ENCODE measurements around the gene PPFIA4. TPM values are rescaled to one million over a fixed set of nuclear protein-coding genes. Genes with fewer than 3 reads are reported as not detected.

PPFIA4 gene
- total and polyA plus RNA-seq, 2 donors (not counting 3 experiments of a cell fraction or from before 2014, with no cell fraction given): 0.17 to 0.22 TPM

DNA sequence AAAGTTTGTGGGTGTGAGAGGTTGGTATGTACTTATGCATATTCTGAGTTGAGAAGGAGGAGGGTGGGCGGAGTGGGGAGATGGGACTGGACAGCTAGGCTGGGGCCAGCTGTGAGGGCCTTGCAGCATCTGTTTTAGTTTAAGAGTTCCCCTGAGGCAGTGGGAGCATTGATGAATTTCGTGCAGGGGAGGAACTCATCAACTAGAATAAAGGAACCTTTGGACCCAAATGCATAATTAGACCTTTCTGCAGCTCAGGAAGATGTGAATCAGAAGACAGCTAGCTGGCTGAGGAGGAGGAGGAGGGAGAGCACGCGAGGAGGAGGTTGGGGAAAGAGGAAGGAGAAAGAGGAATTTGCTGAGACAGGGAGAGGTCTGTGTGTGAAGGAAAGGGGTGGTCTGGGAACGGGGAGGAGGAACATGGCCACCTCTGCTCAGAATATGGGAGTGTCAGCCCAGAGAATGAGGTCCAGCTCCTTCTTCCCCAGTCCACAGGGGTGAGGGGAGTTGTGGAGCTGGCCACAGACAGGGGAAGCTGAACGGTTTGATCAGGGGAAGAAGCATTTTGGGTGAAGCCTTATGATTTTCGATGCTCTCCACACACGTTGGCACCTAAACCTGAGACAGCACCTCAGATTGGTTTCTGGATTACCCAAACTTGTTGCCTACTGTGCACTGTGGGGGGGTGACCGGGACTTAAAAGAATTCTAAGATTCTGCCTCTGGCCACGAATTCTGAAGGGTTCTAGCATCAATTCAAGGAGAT is 31.8 kb downstream of the PPFIA4 start:
- H3K27me3 ChIP-seq (ENCODE audit: control insufficient read depth in 2 of 2, insufficient read depth in 2 of 2, low read length in 2 of 2): peaks cover 0 to 5% of the 10 kb centered on the region in 2 experiments
- no peaks in the 10 kb centered on the region for H3K79me2 ChIP-seq (ENCODE audit: control insufficient read depth, insufficient read depth, low read length)
- H3K27ac ChIP-seq (ENCODE audit: insufficient read depth, low read depth, low read length): no peak overlapping the region
- H3K36me3 ChIP-seq (ENCODE audit: control insufficient read depth in 2 of 2, extremely low read depth in 1 of 2, insufficient read depth in 2 of 2, low read length in 2 of 2): no peaks in the 10 kb centered on the region
- no peaks in the 10 kb centered on the region for H3K9me1 ChIP-seq (replicated peaks; ENCODE audit: control insufficient read depth, extremely low read depth, insufficient read depth, low read length)
- intact Hi-C loops (cut with micrococcal nuclease) (no loop called here), dilution Hi-C loops (cut with MboI; ENCODE audit: extremely low pct_ligation_motif_present, low sequenced_read_pairs) (no loop called here)
- no peak overlapping the region for H3K4me3 ChIP-seq (replicated peaks in 1 of 3; ENCODE audit: insufficient read depth in 1 of 3, low read depth in 1 of 3, low read length in 3 of 3)
- no peak overlapping the region for H3K9ac ChIP-seq (replicated peaks; ENCODE audit: extremely low read depth, insufficient read depth, low read length)
- BruUV-seq (replicated peaks): no TSS peak
- CTCF ChIA-PET: interaction anchor here (1.0 to 2.1 kb wide), 3 partner anchors 11 to 26 kb away, joined by 3 to 4 read pairs (median 3); no protein-coding TSS in a partner anchor
- H4K20me1 ChIP-seq (replicated peaks; ENCODE audit: control insufficient read depth, extremely low read depth, insufficient read depth, low read length): no peaks in the 10 kb centered on the region
- DNase-seq (ENCODE audit: low read depth, low spot score): no peak
- TF ChIP-seq POLR2AphosphoS5 (IDR thresholded peaks at IDR 0.05; ENCODE audit: insufficient read depth, low read depth, low read length): no peak
- TF ChIP-seq, protein P1, sequence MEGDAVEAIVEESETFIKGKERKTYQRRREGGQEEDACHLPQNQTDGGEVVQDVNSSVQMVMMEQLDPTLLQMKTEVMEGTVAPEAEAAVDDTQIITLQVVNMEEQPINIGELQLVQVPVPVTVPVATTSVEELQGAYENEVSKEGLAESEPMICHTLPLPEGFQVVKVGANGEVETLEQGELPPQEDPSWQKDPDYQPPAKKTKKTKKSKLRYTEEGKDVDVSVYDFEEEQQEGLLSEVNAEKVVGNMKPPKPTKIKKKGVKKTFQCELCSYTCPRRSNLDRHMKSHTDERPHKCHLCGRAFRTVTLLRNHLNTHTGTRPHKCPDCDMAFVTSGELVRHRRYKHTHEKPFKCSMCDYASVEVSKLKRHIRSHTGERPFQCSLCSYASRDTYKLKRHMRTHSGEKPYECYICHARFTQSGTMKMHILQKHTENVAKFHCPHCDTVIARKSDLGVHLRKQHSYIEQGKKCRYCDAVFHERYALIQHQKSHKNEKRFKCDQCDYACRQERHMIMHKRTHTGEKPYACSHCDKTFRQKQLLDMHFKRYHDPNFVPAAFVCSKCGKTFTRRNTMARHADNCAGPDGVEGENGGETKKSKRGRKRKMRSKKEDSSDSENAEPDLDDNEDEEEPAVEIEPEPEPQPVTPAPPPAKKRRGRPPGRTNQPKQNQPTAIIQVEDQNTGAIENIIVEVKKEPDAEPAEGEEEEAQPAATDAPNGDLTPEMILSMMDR (IDR thresholded peaks at IDR 0.05; ENCODE audit: extremely low read depth in 1 of 2, insufficient read depth in 1 of 2, low read depth in 1 of 2, low read length in 2 of 2): no peak
- no peaks in the 10 kb centered on the region for H3K4me1 ChIP-seq (ENCODE audit: control insufficient read depth, extremely low read depth, insufficient read depth, low read length)
- FAIRE-seq: no peak
- POLR2A ChIA-PET: no interaction called here
- H3K9me3 ChIP-seq (replicated peaks; ENCODE audit: control insufficient read depth, insufficient read depth, low read length): no peaks in the 10 kb centered on the region
- no peak overlapping the region for H3K4me2 ChIP-seq (ENCODE audit: insufficient read depth, low read length)
- no peak overlapping the region for H2AFZ ChIP-seq (ENCODE audit: low read depth, low read length)

DNA sequence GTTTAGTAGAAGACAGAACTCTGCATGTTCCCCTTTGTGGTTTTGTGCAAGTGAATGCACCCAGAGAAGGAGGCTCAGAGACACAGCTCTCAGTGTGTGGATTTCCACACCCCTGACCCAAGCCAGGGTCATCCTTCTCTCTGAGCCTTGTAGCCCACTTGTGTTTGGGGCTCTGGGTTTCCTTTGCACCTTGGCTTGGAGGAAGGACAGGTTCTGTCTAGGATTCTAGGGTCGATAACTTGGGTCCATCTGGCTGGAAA is 32.3 kb downstream of the PPFIA4 start:
- ChIA-PET CTCF (interaction anchor here (1.1 to 2.1 kb wide), 2 partner anchors 19 to 26 kb away, joined by 3 to 4 read pairs; no protein-coding TSS in a partner anchor), POLR2A (no interaction called here)
- intact Hi-C loops (cut with micrococcal nuclease): no loop called here
- H3K9me3 ChIP-seq (replicated peaks; ENCODE audit: control insufficient read depth, insufficient read depth, low read length): no peaks in the 10 kb centered on the region
- no peak overlapping the region for H3K27ac ChIP-seq (ENCODE audit: insufficient read depth, low read depth, low read length)
- no TSS peak for BruUV-seq (replicated peaks)
- dilution Hi-C loops (cut with MboI; ENCODE audit: extremely low pct_ligation_motif_present, low sequenced_read_pairs): no loop called here
- TF ChIP-seq POLR2A (IDR thresholded peaks at IDR 0.05; ENCODE audit: low read depth, low read length) (no peak), GATA2 (IDR thresholded peaks at IDR 0.05; ENCODE audit: insufficient read depth, insufficient read length, low read depth, low read length) (no peak), POLR2AphosphoS5 (IDR thresholded peaks at IDR 0.05; ENCODE audit: insufficient read depth, low read depth, low read length) (no peak), JUN (IDR thresholded peaks at IDR 0.05; ENCODE audit: borderline replicate concordance, insufficient read depth, insufficient read length, low read depth) (no peak)
- TF ChIP-seq, protein P2, sequence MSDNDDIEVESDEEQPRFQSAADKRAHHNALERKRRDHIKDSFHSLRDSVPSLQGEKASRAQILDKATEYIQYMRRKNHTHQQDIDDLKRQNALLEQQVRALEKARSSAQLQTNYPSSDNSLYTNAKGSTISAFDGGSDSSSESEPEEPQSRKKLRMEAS (IDR thresholded peaks at IDR 0.05; ENCODE audit: insufficient read depth, insufficient read length): no peak
- TF ChIP-seq, protein P1 (IDR thresholded peaks at IDR 0.05; ENCODE audit: extremely low read depth in 1 of 2, insufficient read depth in 1 of 2, low read depth in 1 of 2, low read length in 2 of 2): no peak
- H3K4me3 ChIP-seq (replicated peaks in 1 of 3; ENCODE audit: insufficient read depth in 1 of 3, low read depth in 1 of 3, low read length in 3 of 3): no peak overlapping the region
- no peak overlapping the region for H2AFZ ChIP-seq (ENCODE audit: low read depth, low read length)
- no peak for FAIRE-seq
- H3K79me2 ChIP-seq (ENCODE audit: control insufficient read depth, insufficient read depth, low read length): no peaks in the 10 kb centered on the region
- no peaks in the 10 kb centered on the region for H3K9me1 ChIP-seq (replicated peaks; ENCODE audit: control insufficient read depth, extremely low read depth, insufficient read depth, low read length)
- no peaks in the 10 kb centered on the region for H3K36me3 ChIP-seq (ENCODE audit: control insufficient read depth in 2 of 2, extremely low read depth in 1 of 2, insufficient read depth in 2 of 2, low read length in 2 of 2)
- peaks cover 0 to 5% of the 10 kb centered on the region in 2 experiments for H3K27me3 ChIP-seq (ENCODE audit: control insufficient read depth in 2 of 2, insufficient read depth in 2 of 2, low read length in 2 of 2)
- no peak overlapping the region for H3K9ac ChIP-seq (replicated peaks; ENCODE audit: extremely low read depth, insufficient read depth, low read length)
- H3K4me2 ChIP-seq (ENCODE audit: insufficient read depth, low read length): no peak overlapping the region
- H4K20me1 ChIP-seq (replicated peaks; ENCODE audit: control insufficient read depth, extremely low read depth, insufficient read depth, low read length): no peaks in the 10 kb centered on the region
- H3K4me1 ChIP-seq (ENCODE audit: control insufficient read depth, extremely low read depth, insufficient read depth, low read length): no peaks in the 10 kb centered on the region
- DNase-seq (ENCODE audit: low read depth, low spot score): no peak

All from endothelial cell of umbilical vein (primary cell).